ENCODE results near the gene IL17RD.

DNA sequence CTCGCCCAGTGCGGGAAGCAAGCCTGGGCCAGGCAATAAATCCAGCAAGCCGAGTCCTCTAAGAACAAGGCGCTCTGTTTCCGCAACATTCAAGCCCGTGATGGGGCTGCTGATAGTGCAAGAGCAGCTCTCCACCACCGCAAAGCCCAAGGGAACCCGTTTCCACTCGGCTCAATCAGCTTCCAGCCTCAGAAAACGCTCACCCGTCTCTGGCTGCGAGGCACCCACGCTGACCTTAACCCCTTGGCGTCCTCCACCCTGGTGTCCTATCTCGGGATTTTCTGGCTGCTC is 86.9 kb downstream of the IL17RD start:
- TF ChIP-seq POLR2A (IDR thresholded peaks at IDR 0.05; ENCODE audit: low read length) (no peak), GATA1 (IDR thresholded peaks at IDR 0.05; ENCODE audit: low read depth, low read length) (no peak)

Measured in erythroblast (primary cell).